Retina (tissue), 1 donor: ENCODE results near the gene PPP2R5B.

Experiments used
- DNase-seq: peaks from one replicate; pipeline ENCODE4 v3.0.0-alpha.2; 2016

Gene PPP2R5B

DNA sequence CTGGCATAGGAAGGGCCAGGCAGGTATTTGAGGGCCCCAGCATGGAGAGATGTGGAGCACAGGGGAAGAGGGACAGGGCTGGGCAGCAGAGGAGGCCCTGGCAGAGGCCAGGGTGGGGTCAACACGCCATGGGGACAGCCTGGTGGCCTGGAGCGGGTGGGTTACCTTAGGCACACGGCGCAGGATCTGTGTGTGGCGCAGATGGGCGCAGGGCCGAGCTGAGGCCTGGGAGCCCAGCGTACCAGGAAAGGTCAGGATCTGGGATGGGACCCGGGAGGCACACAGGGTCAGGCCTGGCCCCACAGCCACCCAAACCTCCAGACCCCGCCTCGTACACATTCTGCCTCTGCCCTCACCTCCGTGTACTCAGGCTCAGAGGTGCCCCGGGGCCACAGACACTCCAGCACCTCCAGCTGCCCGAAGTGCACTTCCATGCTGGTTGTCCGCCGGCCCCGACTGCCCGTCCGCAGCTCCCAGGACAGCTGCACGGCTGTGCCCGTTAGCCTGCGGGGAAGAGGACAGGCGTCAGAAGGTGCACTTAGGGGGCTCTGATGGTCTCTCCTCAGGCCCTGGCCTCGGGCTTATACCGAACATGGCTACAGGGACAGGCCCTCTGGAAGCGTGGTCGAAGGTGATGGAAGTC, 13.9 kb upstream of the PPP2R5B start:
- DNase-seq = no peak

DNA sequence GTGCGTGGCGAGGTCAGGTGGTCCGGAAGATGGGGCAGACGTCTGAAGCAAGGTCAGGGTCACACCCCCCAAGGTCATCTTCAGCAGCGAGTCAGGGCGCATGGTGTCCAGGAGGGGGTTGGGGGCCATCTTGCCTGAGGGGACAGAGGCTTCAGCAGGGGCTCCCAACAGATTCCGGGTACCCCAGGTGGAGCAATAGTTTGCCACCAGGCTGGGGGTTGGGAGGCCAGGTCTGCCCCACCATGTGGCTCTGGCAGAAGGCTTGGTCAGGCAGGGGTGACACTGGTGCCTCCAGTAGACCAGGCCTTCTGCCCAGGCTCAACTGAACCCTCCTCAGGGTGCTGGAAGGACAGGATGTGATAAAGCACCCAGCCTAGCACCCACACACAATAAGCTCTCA, 13.3 kb upstream of the PPP2R5B start:
- no peak for DNase-seq

- DNase-seq = no peak
Observed at GRCh38 chr11:64911689-64912088, 12.8 kb upstream of the PPP2R5B start.

DNA sequence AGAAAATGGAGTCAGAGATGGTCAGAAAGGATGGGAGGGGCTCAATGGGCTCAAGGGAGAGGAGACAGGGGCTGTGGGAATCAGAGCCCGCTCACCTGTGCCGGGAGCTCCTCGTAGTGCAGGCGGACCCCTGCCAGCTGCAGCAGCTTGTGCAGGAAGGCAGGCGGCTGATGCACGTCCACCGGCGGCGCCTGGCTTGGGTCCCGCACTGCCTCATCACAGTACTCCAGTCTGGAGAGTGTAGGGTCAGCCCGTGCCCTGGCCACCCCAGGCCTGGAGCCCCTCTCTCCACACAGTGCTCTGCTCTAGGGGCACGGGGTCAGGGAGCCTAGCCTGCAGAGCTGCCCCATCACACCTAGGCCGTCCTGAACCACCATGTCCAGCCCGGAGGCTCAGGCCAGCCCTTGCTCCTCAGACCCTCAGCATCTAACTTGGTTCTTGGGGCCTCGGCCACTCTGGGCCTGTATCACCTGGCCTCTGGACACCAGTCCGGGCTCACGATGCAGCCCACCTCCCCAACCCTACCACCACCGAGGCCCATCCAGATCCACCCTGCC, 11.2 kb upstream of the PPP2R5B start:
- DNase-seq = no peak

- DNase-seq = no peak
Observed at GRCh38 chr11:64914123-64914522, 10.4 kb upstream of the PPP2R5B start.

- no peak for DNase-seq
Observed at GRCh38 chr11:64915376-64915887, 9.1 kb upstream of the PPP2R5B start.

DNA sequence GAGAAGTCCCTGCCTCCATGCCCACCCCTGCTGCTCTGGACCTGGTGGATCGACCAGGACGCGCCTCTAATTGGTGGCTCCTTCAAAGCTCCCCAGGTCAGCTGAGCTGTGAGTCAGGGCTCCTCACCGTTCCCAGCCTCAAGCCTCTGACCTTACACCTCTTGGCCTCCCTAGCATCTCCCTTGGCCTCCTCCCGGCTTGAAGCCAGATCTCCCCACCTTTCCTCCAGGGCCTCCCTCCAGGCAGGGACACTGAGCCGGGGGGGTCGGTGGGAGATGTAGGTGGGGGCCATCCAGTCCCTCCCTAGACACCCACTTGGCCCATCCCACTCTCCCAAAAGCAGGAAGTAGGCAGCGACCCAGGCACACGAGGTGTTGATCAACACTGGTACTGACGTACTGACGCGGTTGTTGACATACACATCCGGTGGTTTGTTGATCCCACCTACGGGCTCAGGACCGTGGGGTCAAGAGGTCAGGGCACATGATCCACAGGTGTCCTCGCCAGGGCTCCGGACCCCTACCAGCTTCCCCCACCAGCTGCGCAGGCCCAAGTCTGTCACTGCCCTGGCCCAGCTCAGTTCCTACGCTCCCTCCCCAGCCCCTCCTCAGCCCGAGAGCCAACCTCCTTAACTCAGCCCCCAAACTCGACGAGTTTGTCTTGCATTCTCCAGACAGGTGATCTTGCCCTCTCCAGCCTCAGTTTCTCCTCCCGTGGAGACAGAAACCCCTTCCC, 8.3 kb upstream of the PPP2R5B start:
- DNase-seq = no peak

DNA sequence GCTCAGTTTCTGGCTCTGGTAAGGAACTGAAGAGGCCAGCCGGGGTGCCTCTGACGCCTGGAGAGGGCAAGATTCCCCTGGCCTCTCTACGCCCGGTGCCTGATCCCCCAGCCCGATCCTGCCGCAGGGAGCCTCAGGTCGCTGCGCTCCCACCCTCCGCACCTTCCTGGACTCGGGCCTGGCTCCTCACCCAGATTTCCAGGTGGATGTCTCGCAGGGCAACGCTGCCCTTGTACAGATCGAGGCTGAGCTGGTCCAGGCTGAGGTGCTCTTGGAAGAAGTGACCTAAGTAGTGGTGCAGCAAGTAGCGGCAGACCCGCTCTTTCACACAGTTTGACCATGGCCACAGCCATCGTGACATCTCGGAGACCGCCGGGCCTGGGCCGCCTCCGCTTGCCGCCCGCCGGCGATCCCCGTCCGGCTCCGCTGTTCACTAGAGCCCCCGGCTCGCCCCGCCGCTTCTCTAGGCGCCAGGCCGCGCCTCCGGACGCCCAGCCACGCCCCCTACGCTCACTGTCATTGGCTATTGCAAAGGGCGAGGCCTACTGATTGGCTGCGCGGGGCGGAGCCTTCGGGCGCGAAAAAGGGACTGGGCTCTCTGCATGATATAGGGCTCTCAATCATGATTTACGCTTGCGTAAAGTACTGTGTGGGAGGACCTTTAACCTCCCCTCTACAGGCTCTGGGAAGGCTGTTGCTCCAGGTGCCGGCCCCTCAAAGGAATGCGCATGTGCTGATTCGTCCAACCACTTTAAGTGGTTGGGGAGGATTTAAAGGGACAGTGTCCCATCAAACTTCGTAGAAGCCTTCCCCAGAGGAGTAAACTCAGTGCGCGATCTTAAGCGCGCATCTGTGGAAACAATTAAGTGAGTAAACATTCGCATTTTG, 7.5 kb upstream of the PPP2R5B start, which contains the start of gene ATG2A:
ATG2A (minus strand) TSS at position 435 of the 888 bp plus-strand sequence; CDS start at position 361, 74 bp downstream.
- peak; percentile 96 for DNase-seq

DNA sequence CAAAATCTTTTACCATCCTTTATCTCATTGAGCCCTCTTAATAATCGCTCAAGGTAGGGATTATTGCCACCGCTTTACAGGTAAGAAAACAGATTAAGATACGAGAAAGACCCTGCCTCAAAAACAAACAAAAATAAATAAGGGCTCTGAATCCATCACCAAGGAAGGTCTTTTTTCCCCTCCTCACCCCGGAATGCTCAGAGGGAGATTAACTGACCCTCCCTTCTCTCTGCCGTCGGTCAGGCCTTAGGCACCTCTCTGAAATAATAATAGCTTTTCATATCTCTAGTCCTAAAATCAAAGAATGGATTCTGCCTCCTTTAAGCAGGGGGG, 6.9 kb upstream of the PPP2R5B start:
- DNase-seq = no peak

DNA sequence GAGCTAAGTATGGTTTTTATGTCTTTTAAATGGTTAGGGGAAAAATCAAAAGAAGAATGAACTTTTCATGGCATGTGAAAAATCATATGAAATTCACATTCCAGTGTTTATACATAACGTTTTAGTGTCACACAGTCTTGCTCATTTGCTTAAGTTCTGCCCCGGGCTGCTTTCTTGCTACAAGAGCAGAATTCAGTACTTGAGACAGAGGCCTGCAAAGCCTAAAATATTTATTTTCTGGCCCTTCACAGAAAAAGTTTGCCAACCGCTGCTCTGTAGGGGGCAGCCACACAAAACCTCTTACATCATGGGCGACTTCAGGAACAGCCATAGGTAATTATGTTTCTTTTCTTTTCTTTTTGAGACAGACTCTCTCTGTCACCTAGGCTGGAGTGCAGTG, 6.5 kb upstream of the PPP2R5B start:
- no peak for DNase-seq

DNA sequence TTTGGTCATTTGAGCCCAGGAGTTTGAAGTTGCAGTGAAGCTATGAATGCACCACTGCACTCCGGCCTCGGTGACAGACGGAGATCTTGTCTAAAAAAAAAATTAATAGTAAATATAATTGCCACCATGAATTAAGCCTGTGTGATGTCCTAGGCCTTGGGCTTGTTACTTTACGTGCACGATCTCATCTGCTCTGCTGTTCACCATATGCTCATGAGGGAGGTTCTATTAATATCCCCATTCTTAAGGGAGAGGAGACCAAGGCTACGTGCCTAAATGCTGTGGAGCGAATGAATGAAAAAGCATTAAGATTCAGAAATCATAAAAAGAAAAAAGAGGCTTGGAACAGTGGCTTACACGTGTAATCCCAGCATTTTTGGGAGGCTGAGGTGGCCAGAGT, 4.9 kb upstream of the PPP2R5B start:
- no peak for DNase-seq

- DNase-seq = no peak
Observed at GRCh38 chr11:64920124-64920523, 4.4 kb upstream of the PPP2R5B start.

GRCh38 chr11:64921384-64921783, 3.1 kb upstream of the PPP2R5B start:
- DNase-seq = no peak

DNA sequence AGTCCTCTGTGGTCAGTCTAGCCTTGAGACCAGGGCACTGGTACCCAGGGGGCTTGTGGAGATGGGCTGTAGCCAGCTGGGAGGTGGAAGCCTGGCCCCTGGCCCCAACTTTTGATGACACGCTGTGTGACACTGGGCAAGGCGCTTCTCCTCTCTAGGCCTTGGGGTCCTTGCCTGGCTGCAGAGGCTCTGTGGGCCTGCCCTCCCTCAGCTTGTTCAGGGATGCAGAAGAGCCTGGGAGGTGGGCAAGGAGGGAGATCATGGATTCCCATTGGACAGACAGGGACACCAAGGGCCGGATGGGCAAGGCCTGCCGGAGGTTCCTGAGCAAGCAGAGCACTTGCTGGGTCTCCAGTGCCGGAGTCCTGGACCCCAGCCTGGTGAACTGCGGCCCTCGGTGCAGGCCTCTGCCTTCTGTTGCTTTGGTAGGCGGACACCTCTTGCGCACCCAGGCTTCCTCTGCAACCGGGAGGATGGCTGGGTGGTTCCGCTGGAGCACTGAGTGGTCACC, 1.3 kb upstream of the PPP2R5B start:
- no peak for DNase-seq

- no peak for DNase-seq
Observed at GRCh38 chr11:64924910-64925284, 408 bp downstream of the PPP2R5B start.

DNA sequence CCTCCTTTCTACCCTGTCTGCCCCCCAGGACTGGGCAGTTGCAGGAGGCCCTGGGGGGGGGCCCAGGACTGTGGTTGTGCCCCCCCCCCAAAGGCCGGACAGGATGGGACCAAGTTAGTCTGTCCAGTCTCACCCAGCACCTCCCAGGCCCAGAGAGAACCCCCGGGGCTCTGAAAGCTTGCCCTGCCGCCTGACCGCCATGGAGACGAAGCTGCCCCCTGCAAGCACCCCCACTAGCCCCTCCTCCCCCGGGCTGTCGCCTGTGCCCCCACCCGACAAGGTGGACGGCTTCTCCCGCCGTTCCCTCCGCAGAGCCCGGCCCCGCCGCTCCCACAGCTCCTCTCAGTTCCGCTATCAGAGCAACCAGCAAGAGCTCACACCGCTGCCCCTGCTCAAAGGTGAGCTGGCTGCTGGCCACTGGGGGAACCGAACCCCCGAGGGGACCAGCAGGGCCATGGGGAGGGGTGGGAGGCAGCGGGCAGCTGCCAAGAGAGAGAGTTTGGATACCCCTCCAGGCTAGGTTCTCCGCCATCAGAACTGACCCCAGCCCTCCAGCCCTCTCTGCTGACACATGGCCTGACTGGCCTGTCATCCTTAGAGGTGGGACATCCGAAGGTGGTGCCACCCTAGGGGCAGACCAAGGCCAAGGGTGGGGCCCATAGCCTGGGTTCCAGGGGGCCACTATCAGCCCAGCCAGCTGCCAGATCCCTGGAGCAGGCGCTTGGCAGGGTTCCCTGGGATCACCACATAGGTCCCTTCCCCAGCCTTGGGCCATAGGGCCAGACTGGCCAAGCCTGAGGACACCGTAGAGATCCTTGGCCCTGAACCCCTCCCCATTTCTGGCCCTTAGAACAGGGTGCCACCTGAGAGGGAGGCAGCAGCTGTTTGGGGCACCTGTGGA, 1.3 kb downstream of the PPP2R5B start:
- DNase-seq = no peak

DNA sequence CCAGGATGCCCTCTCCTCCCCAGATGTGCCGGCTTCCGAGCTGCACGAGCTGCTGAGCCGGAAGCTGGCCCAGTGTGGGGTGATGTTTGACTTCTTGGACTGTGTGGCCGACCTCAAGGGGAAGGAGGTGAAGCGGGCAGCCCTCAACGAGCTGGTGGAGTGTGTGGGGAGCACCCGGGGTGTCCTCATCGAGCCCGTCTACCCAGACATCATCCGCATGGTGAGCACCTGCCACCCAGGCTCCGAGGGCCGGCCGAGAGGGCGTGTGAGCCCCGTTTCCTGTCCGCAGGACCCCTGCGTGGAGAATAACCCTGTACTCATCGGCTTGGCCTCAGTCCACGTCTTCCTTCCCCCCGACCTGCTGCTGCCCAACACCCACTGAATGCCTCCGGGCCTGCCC, 2.2 kb downstream of the PPP2R5B start:
- DNase-seq = no peak

GRCh38 chr11:64928957-64929356, 4.5 kb downstream of the PPP2R5B start:
- DNase-seq = no peak

DNA sequence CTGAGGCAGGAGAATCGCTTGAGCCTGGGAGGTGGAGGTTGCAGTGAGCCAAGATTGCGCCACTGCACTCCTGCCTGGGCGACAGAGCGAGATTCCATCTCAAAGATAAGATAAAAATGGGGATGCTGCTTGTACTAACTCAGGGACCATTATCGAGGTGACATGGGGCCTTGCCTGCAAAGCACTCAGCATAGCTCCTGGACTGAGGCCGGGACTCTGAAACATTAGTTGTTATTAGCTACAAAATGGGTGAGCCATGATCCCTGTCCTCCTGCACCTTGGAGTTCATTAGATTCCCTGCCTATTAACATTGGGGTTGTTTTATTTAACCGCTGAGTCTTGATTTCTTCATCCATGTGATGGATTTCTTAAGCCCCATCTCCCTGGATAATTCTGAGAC, 5.1 kb downstream of the PPP2R5B start:
- DNase-seq = no peak

DNA sequence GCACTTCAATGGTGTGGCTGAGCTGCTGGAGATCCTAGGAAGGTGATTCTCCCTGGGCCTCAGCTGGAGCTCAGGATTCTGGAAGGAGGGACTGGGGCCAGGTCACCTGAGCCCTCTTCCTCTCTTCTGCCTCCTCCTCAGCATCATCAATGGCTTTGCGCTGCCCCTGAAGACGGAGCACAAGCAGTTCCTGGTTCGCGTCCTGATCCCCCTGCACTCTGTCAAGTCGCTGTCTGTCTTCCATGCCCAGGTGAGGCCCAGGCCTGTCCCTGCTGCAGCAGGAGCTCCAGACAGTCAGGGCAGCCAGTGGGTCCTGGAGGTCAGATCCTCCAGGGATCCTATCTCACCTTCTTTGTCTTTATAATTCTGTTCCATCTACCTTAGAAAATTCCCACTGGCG, 5.9 kb downstream of the PPP2R5B start:
- DNase-seq = no peak

DNA sequence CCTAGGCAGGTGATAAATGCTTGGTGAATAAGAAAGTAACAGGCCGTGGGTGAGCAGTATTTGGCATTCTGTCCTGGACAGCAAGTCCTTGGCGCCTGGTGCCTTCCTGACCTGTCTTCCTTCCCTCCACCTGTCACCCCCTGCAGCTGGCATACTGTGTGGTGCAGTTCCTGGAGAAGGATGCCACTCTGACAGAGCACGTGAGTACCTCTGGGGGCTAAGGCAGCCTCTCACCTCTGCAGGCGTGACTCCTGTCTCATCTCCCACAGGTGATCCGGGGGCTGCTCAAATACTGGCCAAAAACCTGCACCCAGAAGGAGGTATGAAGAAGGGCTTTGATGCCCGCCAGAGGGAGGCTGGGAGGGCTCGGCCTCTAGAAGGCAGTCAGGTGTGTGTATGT, 6.8 kb downstream of the PPP2R5B start:
- no peak for DNase-seq

- no peak for DNase-seq
Observed at GRCh38 chr11:64932324-64932723, 7.8 kb downstream of the PPP2R5B start.
